Activated naive CD8-positive, alpha-beta T cell (primary cell): ENCODE results near the gene RSKR.
"Not testable (repeated sequence)": the region's sequence is repeated elsewhere in the genome, so short reads cannot be mapped to it uniquely, and the experiment has no call there.

Experiments
- H3K27ac Mint-ChIP-seq: one replicate; pipeline ENCODE4 v1.8.0; 2021; ENCODE audit warnings: mixed read lengths
- H3K27me3 Mint-ChIP-seq: one replicate; pipeline ENCODE4 v1.8.0; 2021; ENCODE audit warnings: mixed read lengths
- H3K36me3 Mint-ChIP-seq: one replicate; pipeline ENCODE4 v1.8.0; 2021; ENCODE audit warnings: mixed read lengths
- H3K4me1 Mint-ChIP-seq: one replicate; pipeline ENCODE4 v1.8.0; 2021; ENCODE audit warnings: low read depth, mixed read lengths
- H3K4me3 Mint-ChIP-seq: one replicate; pipeline ENCODE4 v1.8.0; 2021; ENCODE audit warnings: mild to moderate bottlenecking, mixed read lengths
- H3K9me3 Mint-ChIP-seq: one replicate; pipeline ENCODE4 v1.8.0; 2021; ENCODE audit warnings: low read depth, mixed read lengths

RSKR gene, protein sequence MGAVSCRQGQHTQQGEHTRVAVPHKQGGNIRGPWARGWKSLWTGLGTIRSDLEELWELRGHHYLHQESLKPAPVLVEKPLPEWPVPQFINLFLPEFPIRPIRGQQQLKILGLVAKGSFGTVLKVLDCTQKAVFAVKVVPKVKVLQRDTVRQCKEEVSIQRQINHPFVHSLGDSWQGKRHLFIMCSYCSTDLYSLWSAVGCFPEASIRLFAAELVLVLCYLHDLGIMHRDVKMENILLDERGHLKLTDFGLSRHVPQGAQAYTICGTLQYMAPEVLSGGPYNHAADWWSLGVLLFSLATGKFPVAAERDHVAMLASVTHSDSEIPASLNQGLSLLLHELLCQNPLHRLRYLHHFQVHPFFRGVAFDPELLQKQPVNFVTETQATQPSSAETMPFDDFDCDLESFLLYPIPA

GRCh38 chr17:28613931-28614381 lies at the start of gene RSKR:
Gene RSKR, minus strand, starts transcription at chr17:28614185. Its CDS starts 24 bp downstream, at chr17:28614161.
- Mint-ChIP-seq H3K36me3 (peaks cover 4% of the 10 kb centered on the region), H3K27me3 (no peaks in the 10 kb centered on the region), H3K9me3 (no peaks in the 10 kb centered on the region), H3K27ac (peak within 1 kb of the TSS; percentile 22), H3K4me3 (no peak within 1 kb of the TSS), H3K4me1 (no peaks in the 10 kb centered on the region)

- Mint-ChIP-seq H3K9me3 (no peaks in the 10 kb centered on the region), H3K36me3 (peaks cover 5% of the 10 kb centered on the region), H3K27me3 (no peaks in the 10 kb centered on the region), H3K4me1 (peaks cover 66% of the 10 kb centered on the region), H3K4me3 (peak overlapping the region; percentile 99), H3K27ac (peak overlapping the region; percentile 99)
Observed at GRCh38 chr17:28663723-28664122, 49.7 kb upstream of the RSKR start.

DNA sequence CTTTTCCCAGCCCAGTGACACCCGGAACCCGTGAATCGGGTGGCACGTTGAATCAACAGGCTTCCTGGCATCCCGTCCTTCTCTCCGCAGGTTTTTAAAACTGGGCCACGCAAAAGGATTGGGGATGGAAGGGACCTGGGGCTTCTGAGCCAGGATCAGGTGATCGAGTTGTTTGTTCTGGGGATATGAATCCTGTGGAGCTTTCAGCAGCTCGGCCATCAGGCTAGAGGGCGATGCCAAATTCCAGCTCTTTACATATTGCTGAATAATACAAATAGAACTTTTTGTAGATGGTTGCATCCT lies 48.5 kb upstream of the RSKR start:
- Mint-ChIP-seq H3K27ac (peak overlapping the region; percentile 99), H3K9me3 (no peaks in the 10 kb centered on the region), H3K36me3 (peaks cover 7% of the 10 kb centered on the region), H3K4me3 (peak overlapping the region; percentile 99), H3K4me1 (peaks cover 56% of the 10 kb centered on the region), H3K27me3 (no peaks in the 10 kb centered on the region)

GRCh38 chr17:28661635-28662526 lies 47.9 kb upstream of the RSKR start, which contains the start of the genes SDF2 and SUPT6H:
Gene SDF2, minus strand, starts transcription at chr17:28661906. Its CDS starts 30 bp downstream, at chr17:28661876.
Gene SUPT6H, plus strand, starts transcription at chr17:28662205. Its CDS starts 11,197 bp downstream, at chr17:28673402.
- Mint-ChIP-seq H3K4me1 (peaks cover 55% of the 10 kb centered on the region), H3K27me3 (no peaks in the 10 kb centered on the region), H3K4me3 (peak within 1 kb of the TSS; percentile 99), H3K27ac (peak within 1 kb of the TSS; percentile 99), H3K36me3 (peaks cover 7% of the 10 kb centered on the region), H3K9me3 (no peaks in the 10 kb centered on the region)

GRCh38 chr17:28659497-28659881 lies 45.5 kb upstream of the RSKR start:
- H3K9me3 Mint-ChIP-seq, H3K36me3 Mint-ChIP-seq, H3K27me3 Mint-ChIP-seq, H3K4me3 Mint-ChIP-seq, H3K27ac Mint-ChIP-seq: not testable (repeated sequence)
- peaks cover 46% of the 10 kb centered on the region for H3K4me1 Mint-ChIP-seq

GRCh38 chr17:28658766-28659496 lies 44.9 kb upstream of the RSKR start:
- not testable (repeated sequence) for H3K9me3 Mint-ChIP-seq, H3K36me3 Mint-ChIP-seq, H3K27ac Mint-ChIP-seq, H3K4me3 Mint-ChIP-seq, H3K27me3 Mint-ChIP-seq
- peaks cover 41% of the 10 kb centered on the region for H3K4me1 Mint-ChIP-seq

- not testable (repeated sequence) for H3K4me3 Mint-ChIP-seq, H3K36me3 Mint-ChIP-seq, H3K27me3 Mint-ChIP-seq, H3K9me3 Mint-ChIP-seq, H3K27ac Mint-ChIP-seq
- peaks cover 36% of the 10 kb centered on the region for H3K4me1 Mint-ChIP-seq
Observed at GRCh38 chr17:28658342-28658741, 44.4 kb upstream of the RSKR start.

GRCh38 chr17:28657756-28658155 lies 43.8 kb upstream of the RSKR start:
- Mint-ChIP-seq H3K9me3 (no peaks in the 10 kb centered on the region), H3K36me3 (peaks cover 5% of the 10 kb centered on the region), H3K4me1 (peaks cover 34% of the 10 kb centered on the region)

DNA sequence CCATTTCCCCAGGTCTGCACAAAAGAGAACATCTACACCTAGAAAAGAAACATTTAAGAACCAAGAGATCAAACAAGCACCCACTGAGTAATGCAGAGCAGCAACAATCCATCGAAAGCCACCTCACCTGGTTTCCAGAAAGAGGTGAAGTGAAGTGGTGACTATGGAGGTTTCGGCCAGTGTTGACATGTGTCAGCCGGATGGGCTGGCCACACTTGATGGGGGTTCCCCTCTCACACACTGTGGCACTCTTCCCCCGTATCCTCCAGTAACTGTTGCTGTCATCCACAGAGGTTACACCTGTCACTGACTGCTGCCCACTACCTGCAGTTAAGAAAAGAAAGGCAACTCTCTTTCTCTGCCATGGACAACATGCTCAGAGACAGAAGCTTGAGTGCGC lies 41.2 kb upstream of the RSKR start:
- H3K4me3 Mint-ChIP-seq = no peak overlapping the region
- no peak overlapping the region for H3K27ac Mint-ChIP-seq
- H3K4me1 Mint-ChIP-seq = peaks cover 20% of the 10 kb centered on the region
- no peaks in the 10 kb centered on the region for H3K9me3 Mint-ChIP-seq
- H3K36me3 Mint-ChIP-seq = peaks cover 5% of the 10 kb centered on the region
- no peaks in the 10 kb centered on the region for H3K27me3 Mint-ChIP-seq

More at GRCh38 chr17:28657756-28658155, 43.8 kb upstream of the RSKR start:
- no peak overlapping the region for H3K27ac Mint-ChIP-seq
- H3K4me3 Mint-ChIP-seq = no peak overlapping the region
- no peaks in the 10 kb centered on the region for H3K27me3 Mint-ChIP-seq

- Mint-ChIP-seq H3K27ac (no peak overlapping the region), H3K4me1 (peaks cover 27% of the 10 kb centered on the region), H3K9me3 (no peaks in the 10 kb centered on the region), H3K27me3 (no peaks in the 10 kb centered on the region), H3K36me3 (peaks cover 3% of the 10 kb centered on the region), H3K4me3 (no peak overlapping the region)
Observed at GRCh38 chr17:28648698-28649097, 34.7 kb upstream of the RSKR start.

GRCh38 chr17:28646039-28646754 lies 32.2 kb upstream of the RSKR start:
- Mint-ChIP-seq H3K4me3 (peak overlapping the region; percentile 83), H3K4me1 (peaks cover 34% of the 10 kb centered on the region), H3K9me3 (no peaks in the 10 kb centered on the region)

GRCh38 chr17:28645576-28645939 lies 31.6 kb upstream of the RSKR start:
- H3K4me1 Mint-ChIP-seq = peaks cover 34% of the 10 kb centered on the region
- no peaks in the 10 kb centered on the region for H3K27me3 Mint-ChIP-seq
- H3K9me3 Mint-ChIP-seq = no peaks in the 10 kb centered on the region
- H3K4me3 Mint-ChIP-seq = peak overlapping the region; percentile 83
- peaks cover 6% of the 10 kb centered on the region for H3K36me3 Mint-ChIP-seq
- H3K27ac Mint-ChIP-seq = peak overlapping the region; percentile 75

More at GRCh38 chr17:28646039-28646754, 32.2 kb upstream of the RSKR start:
- H3K27ac Mint-ChIP-seq = peak overlapping the region; percentile 75
- peaks cover 5% of the 10 kb centered on the region for H3K36me3 Mint-ChIP-seq
- no peaks in the 10 kb centered on the region for H3K27me3 Mint-ChIP-seq

DNA sequence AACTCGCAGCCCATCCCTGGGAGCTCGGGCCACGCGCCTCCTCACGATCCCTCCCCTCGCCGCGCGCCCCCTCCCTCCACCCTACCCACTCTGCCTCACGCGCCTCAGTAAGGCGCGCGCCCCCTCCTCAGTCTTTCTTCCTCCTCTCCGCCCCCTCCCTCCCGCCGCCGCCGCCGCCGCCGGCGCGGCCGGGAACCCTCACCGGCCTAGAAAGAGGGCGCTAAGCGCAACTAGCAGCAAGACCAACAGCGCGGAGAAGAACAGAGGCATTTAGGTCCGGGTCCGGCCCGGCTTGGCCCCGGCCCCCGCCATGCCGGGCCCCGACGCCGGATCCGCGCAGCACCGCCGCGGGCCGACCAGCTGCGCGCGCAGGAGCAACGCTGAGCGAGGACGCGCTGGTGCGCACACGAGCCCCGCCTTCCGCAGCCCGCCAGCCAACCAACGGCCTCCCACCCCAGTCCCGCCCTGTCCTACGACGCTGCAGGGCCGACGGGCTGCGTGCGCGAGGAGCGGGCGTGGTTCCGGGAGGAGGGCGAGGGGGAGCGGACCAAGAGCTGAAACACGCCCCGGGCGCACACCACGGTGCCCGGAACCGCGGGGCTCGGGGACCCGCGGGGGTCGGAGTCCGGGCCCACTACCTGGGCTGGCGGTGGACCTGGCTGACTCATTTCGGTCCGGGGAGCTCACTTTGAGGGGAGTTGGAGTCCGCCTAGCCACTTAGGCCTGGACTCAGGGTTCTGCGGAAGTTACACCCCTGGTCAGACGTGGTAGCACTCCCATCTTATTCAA lies 31.0 kb upstream of the RSKR start, which contains the start of gene BLTP2:
TSS of gene BLTP2 (minus strand) at position 372 of the 789 bp plus-strand sequence. CDS start at position 270, 102 bp downstream.
- Mint-ChIP-seq H3K27ac (peak within 1 kb of the TSS; percentile 90), H3K4me3 (peak within 1 kb of the TSS; percentile 97), H3K4me1 (peaks cover 34% of the 10 kb centered on the region), H3K9me3 (no peaks in the 10 kb centered on the region), H3K27me3 (no peaks in the 10 kb centered on the region), H3K36me3 (peaks cover 9% of the 10 kb centered on the region)
